ENCODE measurements around the gene PPP1R16B.
"Not testable (repeated sequence)": the region's sequence is repeated elsewhere in the genome, so short reads cannot be mapped to it uniquely, and the experiment has no call there.

PPP1R16B gene

DNA sequence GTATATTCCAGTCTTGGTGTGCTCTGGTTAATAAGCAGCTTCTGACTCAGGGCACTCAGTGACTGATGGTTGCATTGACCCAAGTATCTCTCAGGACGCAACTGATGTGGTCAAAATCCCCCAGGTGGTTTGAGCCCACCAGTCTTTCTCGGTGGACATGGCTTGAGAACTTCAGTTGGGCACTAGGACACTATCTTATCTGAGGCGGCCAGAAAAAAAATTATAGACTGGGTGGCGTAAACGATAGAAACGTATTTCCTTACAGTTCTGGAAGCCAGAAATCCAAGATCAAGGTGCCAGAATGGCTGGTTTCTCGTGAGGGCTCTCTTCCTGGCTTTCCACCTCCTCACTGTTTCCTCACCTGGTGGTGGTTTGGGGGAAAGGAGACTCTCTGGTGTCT lies 52.2 kb downstream of the PPP1R16B start:
- no peak for DNase-seq (ENCODE audit: low read depth)
- no peak overlapping the region for H3K4me3 ChIP-seq (ENCODE audit: low read depth, low read length)
- TF ChIP-seq, protein P1, sequence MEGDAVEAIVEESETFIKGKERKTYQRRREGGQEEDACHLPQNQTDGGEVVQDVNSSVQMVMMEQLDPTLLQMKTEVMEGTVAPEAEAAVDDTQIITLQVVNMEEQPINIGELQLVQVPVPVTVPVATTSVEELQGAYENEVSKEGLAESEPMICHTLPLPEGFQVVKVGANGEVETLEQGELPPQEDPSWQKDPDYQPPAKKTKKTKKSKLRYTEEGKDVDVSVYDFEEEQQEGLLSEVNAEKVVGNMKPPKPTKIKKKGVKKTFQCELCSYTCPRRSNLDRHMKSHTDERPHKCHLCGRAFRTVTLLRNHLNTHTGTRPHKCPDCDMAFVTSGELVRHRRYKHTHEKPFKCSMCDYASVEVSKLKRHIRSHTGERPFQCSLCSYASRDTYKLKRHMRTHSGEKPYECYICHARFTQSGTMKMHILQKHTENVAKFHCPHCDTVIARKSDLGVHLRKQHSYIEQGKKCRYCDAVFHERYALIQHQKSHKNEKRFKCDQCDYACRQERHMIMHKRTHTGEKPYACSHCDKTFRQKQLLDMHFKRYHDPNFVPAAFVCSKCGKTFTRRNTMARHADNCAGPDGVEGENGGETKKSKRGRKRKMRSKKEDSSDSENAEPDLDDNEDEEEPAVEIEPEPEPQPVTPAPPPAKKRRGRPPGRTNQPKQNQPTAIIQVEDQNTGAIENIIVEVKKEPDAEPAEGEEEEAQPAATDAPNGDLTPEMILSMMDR (conservative IDR thresholded peaks at IDR 0.05; ENCODE audit: low read depth, low read length), result no peak

DNA sequence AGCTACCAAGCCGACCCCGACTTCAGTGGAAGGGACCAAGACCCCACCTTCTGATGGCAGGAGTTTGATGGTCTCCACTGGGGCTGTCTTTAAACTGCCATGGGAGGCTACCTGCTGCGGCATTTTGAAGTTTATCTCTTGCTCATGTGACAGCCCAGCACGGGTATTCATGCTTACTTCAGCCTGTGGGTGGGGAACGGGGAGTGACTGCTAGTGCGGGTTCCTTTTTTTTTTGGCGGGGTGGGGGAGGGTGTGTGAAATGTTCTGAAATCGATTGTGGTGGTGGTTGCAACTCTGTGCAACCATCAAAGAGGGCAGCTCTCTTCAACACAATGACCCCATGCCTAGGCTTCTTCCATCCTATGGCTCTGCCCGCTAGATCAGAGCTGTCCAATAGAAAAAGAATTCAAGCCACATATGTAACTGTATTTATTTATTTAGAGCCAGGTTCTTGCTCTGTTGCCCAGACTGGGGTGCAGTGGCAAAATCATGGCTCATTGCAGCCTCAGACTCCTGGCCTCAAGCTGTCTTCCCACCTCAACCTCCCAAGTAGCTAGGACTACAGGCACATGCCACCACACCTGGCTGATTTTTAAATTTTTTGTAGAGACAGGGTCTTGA lies 53.7 kb downstream of the PPP1R16B start:
- TF ChIP-seq, protein P1 (conservative IDR thresholded peaks at IDR 0.05; ENCODE audit: low read depth, low read length), result no peak
- no peak overlapping the region for H3K4me3 ChIP-seq (ENCODE audit: low read depth, low read length)
- DNase-seq (ENCODE audit: low read depth), result no peak

DNA sequence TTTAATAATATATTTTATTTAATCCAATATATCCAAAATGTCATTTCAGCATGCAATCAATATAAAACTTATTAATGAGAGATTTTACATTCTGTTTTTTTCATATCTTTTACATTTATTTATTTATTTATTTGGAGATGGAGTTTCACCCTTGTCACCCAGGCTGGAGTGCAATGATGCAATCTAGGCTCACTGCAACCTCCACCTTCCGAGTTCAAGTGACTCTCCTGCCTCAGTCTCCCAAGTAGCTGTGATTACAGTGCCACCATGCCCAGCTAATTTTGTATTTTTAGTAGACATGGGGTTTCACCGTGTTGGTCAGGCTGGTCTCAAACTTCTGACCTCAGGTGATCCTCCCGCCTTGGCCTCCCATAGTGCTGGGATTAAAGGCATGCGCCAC lies 54.4 kb downstream of the PPP1R16B start:
- H3K4me3 ChIP-seq (ENCODE audit: low read depth, low read length); DNase-seq (ENCODE audit: low read depth): not testable (repeated sequence)

DNA sequence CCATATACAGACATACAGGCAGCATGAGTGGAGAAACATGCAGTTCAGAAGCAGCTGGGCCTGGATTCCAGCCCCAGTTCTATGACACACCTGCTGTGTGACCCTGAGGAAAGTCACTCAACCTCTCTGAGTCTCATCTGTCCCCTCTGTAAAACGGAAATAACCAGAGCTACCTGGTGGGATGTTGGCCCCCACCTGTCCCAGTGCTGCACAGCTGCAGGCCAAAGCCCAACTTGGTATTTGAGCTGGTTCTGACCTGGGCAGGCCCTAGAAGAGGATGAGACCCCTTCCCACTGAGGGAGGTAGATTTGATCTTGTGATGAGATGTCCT lies 55.5 kb downstream of the PPP1R16B start:
- no peak for DNase-seq (ENCODE audit: low read depth)
- no peak overlapping the region for H3K4me3 ChIP-seq (ENCODE audit: low read depth, low read length)
- TF ChIP-seq, protein P1 (conservative IDR thresholded peaks at IDR 0.05; ENCODE audit: low read depth, low read length), result no peak

DNA sequence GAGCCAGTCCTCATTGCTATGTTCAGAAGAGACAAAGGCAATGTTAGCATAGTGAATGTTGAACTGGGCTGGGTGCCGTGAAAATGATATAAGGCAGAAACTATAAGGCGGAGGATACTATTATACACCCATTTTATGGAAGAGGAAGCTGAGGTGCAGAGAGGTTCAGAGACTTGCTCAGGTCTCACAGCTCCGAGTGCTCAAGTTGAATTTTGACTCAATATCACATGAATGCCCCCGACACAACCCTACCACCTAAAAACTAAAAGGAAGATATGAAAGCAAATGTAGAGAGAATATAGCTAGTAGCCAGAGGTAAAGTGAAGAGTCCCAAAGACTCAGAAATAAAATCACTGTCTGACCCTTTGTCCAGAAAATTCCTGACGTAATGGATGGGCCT lies 56.7 kb downstream of the PPP1R16B start:
- DNase-seq (ENCODE audit: low read depth), result no peak
- TF ChIP-seq, protein P1 (conservative IDR thresholded peaks at IDR 0.05; ENCODE audit: low read depth, low read length), result no peak
- no peak overlapping the region for H3K4me3 ChIP-seq (ENCODE audit: low read depth, low read length)

DNA sequence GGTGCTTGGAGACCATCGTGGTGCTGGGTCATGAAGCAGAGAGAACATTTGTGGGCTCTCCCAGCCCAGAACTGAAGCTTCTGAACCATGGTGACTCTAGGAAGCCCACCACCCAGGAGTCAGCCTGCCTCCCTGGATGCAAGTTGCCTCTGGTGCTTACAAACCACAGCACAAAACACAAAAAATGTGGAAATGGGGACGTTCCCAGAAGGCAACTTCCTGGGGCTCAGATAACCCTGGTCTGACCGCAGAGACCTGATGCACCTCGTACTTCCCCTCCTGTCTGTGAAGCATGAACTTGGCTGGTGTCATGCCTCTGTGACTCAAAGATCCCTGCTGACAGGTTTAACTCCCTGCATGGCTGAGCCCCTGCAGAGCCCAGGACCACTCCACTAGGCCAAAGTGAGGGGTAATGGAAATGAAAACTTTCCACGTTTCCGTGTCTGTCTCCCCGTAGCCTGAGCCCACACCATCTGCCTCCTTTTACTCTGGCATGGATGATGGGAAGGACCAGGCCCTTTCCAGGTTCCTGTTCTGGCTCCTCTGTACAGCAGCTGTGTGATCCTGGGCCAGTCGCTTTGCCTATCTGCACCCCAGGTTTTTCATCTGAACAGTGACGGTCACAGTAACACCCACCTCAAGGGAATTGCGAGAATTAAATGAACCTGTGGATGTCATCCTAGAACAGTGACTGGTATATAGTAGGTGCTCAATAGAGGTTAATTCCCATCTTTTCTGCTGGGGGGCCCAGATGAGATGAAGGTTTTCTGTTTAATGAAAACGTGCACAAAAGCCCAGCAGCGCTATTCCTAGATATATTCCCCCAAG lies 57.7 kb downstream of the PPP1R16B start:
- TF ChIP-seq, protein P1 (conservative IDR thresholded peaks at IDR 0.05; ENCODE audit: low read depth, low read length), result no peak
- DNase-seq (ENCODE audit: low read depth), result no peak
- H3K4me3 ChIP-seq (ENCODE audit: low read depth, low read length), result no peak overlapping the region

DNA sequence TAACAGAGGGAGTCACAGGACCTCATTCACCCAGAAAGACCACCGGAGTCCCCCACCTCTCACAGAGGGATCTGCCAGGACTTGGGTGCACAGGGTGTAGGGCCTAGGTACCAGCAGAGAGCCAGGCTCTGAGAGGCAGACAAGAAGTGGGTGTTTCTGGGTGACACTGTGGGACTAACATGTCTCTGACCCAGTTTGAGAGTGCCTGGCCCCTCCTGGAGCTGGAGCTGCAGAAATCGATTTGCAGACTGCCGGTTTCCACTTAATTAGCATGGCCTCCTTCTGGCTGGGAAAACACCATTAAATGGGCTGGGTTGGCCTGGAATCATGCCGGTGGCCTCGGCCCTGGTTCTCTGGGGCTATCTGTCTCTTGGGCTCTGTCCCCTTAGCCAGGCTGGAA lies 59.2 kb downstream of the PPP1R16B start:
- TF ChIP-seq, protein P1 (conservative IDR thresholded peaks at IDR 0.05; ENCODE audit: low read depth, low read length), result no peak
- no peak for DNase-seq (ENCODE audit: low read depth)

More for the DNA sequence above, 59.2 kb downstream of the PPP1R16B start:
- H3K4me3 ChIP-seq (ENCODE audit: low read depth, low read length), result no peak overlapping the region
